GM19324 (cell line): Measurements from ENCODE around the gene LARP1B.
A peak's percentile ranks its signal among the peaks of the same experiment; 100 is the strongest.
"Not testable (repeated sequence)": the region's sequence is repeated elsewhere in the genome, so short reads cannot be mapped to it uniquely, and the experiment has no call there.

Source experiments
- ATAC-seq: cut with Tn5 transposase; IDR thresholded peaks from one replicate; pipeline ENCODE4 v1.9.1; 2021; ENCODE audit warnings: mild to moderate bottlenecking, moderate library complexity; ENCODE audit not compliant: unreplicated experiment, low FRiP score

The LARP1B gene

DNA sequence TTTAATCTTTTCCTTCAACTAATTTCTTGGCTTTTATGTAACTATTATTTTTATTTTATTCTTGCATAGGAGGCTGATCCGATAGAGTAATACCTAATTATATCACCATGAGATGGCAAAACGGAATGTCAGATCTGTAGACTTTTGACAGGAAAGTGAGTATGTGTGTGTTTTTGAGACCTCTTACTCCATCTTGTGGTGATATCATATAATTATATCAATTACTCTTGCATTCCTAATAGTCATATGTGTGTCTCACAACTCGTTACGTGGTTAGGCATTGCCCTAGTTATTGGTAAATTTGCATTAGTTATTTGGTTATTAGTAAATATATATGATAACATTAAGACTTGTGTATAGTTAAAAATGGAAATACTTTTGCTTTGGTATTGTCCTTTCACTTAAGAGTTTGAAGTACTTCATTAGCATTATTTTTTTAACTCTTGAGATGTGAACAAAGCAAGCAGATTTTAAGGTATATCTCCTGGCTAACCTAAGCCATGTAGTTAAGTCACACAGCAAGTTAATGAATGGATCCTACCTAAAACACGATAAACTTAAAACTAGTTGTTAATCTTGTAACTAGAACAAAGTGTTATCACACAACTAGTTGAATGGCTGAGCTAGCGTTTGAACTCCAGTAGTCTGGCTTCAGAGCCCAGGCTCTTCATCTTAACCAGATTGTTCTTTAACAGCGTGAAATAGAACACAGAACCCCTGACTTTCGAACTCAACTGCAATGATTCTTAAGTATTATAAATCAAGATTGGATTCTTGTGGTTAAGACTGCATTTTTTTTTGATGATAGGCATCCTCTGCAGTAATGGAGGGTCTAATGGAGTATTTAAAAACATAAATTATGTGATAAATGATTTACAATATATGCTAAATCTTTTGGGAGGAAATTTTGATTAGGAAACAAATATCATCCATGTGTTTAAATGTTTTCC is 159.4 kb downstream of the LARP1B start:
- ATAC-seq = no peak

DNA sequence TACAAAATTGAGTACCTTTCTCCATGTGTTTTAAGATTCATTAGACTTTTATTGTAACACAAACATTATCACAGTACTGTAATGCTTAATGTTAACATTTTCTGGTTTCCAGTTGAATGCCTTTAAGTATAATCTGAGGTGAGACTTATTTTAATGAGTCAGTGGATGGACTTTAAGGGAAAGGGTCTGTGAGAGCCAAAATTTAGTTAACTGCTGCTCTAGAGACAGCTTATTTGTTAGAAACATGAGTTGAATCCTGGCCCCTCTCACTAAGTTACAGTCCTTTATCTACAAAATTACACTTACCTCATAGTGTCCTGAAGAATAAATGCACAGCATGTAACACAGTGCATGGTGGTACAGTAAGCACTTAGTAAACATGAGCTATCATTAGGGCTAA is 160.5 kb downstream of the LARP1B start:
- no peak for ATAC-seq

DNA sequence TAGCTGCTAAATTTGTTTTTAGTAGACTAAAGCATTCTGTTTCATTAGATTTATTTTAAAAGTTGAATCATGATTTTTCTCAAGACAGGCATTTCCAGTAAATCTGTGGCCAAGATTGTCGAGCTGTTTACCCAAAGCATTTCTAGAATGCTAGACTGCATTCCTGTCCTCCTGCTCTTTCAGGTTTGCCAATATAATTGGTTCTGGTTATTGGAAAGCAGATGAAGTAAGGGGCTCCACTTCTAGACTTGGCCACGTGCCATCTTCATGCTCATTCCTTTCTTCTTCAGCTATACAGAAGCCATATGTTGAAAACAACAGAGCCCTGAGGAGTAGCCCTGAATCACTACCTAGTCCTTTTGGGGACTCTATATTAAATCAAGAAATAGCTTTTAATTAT is 164.0 kb downstream of the LARP1B start:
- no peak for ATAC-seq

DNA sequence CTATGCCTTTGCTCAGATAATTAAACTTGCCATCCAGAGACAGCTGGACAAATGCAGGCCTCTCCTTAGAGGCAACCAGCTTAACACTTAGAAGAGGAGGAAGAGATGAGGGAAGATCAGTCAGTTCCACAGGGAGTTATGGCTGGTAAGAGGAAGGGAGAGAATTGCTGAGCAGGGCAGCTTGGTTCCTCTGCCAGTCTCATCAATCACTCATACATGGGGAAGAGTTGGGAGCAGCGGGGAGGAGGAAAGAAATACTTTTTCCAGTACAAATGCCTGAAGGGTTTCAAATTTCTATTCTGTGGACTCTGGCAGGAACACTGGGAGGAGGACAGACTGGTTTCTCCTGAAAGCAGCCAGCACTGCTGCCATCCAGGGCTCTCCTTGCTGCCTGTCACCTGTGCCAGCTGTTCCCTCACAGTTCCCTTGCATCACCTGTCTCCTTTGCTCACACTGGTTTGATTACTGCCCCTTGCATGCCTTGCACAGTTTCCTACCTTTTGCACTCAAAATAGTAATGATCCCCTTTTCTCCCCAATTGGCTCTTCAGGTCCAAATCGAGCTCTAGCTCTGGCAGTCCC is 167.0 kb downstream of the LARP1B start:
- ATAC-seq = no peak

DNA sequence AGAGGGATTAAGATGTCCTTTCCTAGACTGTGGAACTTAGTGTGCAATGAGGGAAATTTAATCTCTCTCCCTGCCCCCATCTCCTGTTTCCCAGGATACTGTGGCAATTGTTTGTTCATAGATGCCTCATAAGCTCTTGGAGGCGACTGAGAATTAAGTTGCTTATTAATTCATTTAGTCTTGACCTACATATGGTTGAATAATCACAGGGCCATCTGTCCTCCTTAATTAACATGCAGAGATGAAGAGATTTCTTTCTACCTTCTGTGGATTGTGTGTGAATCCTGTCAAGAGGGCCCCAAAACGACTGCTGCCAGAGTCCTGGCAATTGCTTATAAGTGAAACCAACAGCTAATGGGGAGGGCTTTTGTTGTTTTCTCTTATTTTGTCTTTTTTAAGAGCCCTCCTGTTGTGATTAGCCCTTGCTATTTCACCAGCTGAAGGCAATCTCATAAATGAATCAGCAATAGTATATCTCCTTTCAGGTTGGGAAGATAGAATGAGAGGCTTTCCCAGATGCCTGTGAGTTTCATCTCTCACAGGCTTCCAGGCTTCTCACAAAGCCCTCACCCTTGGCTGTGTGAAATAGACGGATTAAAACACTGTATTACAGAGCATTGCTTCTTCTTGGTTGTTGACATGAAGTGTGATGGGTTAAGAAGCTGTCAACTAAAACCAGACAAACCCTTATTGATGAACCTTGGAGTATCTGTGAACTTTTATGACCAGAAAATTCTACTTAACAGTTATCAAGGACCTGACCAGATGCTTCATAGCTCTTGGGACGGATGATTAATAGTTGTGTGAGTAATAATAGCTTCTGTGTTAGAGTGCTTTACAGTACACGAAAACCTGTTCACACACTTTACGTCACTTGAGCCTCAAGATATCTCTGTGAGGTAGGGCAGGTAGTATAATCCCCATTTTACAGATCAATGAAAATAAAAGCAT is 168.0 kb downstream of the LARP1B start:
- ATAC-seq = no peak

DNA sequence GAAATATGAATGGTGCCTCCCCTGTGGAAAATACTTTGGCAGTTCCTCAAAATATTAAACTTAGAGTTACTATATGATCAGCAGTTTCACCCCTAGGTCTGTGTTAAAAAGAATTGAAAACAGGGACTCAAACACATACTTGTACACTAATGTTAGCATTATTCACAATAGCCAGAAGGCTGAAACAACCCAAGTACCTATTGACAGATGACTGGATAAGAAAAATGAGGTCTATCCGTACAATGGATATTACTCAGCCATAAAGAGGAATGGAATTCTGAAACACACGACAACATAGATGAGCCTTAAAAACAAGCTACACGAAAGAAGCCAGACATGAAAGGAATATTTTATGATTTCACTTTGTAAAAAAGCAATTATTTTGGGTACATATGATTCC is 171.6 kb downstream of the LARP1B start:
- no peak for ATAC-seq

DNA sequence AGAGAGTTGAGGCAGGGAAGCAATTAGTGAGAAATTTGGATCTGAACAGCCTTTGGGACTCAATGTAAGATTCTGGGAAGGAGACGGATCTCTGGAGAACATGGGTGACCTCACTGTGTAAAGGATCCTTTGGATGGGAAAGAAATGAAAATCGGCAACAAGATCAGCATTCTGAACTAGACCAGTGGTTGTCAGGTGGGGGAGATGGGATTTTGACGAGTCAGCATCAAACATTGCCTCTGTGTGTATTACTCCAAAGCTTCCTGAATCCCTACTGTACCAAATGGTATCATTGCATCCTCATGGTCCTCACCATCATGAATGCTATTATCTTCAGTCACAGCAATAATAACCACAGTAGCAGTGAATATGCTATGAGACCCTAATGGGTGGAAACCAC is 173.7 kb downstream of the LARP1B start:
- ATAC-seq = no peak

DNA sequence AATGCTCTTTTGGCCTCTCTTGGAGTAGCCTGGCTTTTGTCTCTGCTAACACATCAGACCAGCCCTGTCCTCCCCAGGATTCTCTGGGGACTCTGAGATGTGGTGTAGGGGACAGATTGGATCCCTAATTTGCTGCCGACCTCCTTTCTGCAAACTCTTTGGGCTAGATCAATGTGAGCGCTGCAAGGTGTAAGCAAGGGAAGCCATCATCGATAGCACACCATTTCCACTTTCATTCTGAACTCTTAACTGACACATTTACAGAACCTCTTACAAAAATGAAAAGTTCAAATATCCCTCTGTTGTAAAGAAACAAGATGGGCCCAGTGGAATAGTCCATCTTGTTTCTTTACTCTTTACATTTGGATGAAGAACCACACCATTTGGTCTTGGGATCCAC is 179.9 kb downstream of the LARP1B start:
- peak; percentile 54 for ATAC-seq

DNA sequence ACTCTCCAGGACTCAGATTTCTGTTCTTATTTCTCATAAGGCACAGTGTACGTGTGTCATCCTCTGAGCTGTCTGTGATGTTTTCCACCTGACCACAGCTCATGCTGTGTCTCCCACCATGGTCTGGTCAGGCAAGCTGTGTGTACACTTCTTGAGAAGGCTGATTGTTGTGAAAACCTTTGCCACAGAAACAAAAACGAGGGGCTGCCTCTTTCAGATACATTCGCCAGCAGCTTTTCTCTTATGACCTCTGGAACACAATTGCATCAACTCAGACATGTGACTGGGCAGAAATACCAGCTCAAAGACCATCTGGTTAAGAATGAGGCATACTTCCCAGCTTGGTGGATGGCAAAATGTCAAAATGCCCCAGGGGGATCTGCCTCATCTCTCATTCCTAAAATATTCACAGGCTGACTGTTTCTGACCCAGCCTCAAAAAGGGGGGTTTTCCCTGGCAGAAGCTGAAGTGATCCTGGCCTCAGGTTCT is 180.4 kb downstream of the LARP1B start:
- ATAC-seq = peak; percentile 48

DNA sequence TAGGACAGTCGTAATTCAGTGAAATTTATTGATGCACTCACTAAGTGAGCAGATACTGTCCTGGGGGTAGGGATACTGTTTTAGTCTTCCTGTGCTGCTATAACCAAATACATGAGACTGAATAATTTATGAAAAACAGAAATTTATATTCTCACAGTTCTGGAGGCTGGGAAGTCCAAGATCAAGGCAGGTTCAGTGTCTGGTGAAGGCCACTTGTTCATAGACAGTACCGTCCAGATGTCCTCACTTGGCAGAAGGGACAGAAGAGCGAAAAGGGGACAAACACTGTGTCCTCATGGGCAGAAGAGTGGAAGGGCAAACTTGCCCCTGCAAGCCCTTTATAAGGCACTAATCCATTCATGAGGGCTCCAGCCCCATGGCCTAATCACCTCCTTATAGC is 180.9 kb downstream of the LARP1B start:
- ATAC-seq = no peak

DNA sequence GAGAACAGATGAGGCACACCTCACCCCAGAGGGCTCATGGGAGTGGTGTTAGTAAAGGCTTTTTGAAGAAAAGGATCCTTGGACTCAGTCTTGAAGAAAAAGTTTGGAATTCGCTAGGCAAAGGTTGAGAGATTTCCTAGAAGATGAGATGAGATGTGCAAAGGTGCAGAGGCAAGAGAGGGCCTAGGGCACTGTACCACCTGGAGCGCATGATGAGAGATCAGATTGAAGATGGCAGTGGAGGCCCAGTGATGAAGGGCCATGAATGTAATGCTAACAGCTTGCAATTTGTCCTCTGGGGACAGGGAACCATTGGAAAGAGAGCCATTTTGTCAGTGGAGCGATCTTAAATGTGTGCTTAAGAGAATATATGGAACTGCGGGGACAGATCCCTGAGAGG is 181.5 kb downstream of the LARP1B start:
- ATAC-seq = no peak

DNA sequence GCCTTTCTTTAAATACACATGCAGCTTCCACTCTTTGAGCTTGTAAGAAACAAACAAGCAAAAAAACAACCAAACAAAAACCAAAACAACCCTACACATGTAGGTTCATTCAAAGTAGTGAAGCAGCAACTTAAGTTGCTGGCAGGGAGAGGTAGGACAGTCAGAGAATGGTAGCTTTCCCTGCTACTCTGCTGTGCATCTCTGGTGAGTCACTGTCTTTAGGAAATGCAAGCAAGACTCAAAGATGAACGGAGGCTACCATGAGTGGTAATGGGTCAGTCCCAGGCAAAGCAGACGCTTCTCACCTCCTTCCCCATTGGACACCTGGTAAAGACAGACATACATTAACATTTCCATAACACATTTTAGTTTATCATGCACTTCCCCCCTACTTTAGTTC is 183.3 kb downstream of the LARP1B start:
- ATAC-seq = no peak

DNA sequence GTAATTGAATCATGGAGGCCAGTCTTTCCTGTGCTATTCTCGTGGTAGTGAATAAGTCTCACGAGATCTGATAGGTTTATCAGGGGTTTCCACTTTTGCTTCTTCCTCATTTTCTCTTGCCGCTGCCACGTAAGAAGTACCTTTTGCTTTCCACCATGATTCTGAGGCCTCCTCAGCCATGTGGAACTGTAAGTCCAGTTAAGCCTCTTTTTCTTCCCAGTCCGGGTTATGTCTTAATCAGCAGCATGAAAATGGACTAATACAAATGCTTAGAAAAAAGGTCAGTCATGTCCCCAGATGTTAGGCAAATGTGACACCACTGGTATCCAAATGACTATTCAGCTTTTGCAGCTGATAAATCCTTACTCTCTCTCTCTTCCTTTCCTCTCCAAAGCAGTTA is 184.3 kb downstream of the LARP1B start:
- ATAC-seq = not testable (repeated sequence)

DNA sequence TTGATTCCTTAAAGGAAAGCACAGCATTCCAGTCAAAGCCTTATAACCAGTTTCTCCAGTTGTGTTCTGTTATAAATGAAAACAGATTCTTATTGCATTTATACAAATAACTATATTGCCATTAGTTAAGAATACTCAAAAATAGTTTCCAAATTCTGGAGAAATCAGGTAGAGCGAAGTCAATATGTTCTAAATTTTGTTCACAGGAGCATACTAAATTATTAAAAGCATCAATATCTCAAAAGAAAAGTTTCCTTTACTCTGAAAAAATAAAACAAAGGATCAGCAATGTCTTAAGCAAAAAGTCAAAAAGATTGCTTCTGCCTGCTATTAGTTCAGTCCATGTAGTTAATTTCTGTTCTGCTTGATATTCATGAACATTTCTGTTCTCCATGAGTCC is 186.8 kb downstream of the LARP1B start:
- no peak for ATAC-seq

DNA sequence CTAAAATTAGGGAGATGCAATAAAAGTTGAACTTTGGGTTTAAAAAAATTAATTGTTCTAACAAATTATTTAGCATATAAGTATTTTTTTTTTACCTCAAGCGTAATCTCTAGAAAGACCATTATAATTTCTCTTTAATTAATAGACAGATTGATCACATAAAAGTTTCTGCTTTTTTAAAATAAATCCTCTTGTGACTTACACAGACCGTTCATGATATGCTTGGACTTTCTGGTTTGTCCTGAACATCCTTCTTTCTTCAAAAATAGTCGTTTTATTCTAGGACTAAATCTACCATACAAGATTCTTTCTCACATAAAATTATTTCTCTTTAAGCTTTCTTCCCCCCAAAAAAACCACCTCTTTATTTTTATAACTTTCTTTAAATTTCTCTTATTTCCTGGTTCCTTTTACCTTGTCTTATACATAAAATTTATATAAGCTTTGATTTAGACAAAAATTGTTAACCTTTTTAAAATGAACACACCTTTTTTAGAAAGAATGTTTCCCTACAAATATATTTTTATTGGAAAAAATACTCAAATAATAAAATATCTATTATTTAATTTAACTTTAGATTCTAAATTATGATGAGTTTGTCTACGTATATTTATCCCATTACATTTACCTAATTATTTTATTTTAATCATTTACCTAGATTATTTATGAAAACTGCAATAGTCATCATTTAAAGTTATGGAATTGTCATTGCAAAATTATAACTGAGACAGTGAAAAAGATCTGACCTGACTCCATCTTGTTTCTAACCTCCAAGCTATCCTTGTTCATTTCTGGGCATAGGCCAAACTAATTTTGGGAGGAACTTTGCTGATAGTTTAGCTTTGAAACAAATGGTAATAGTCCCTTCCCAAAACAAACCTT is 188.9 kb downstream of the LARP1B start:
- no peak for ATAC-seq

DNA sequence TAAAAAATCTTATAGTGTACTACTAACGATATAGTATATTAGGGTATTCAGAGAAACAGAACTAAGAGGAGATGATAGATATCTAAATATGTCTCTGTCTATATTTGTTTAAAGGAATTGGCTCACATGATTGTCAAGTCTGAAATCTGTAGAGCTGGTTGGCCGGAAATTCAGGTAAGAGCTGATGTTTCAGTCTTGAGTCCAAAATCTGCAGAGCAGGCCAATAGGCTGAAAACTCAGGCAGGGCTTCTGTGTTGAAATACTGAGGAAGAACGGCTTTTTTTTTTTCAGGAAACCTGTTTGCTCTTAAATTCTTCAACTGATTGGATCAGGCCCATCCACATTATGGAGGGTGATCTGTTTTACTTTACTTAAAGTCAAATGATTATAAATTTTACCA is 194.8 kb downstream of the LARP1B start:
- no peak for ATAC-seq

DNA sequence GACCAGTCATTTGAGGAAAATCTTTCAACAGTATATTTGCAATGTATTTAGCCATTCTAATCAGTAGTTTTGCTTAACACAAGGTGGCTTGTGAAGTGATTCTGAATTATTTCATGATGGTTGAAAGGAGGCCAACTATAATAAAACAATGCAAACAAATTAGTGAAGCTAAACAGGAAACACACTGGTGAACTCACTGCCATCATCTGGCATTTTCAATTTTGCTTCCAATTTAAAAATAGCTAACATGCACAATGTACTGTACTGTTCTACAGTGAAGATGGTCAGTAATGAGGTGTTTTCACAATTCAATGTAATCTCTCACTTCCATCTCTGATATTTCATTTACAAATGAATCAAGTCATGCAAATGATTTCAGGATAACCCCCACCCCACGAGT is 195.4 kb downstream of the LARP1B start:
- ATAC-seq = no peak

DNA sequence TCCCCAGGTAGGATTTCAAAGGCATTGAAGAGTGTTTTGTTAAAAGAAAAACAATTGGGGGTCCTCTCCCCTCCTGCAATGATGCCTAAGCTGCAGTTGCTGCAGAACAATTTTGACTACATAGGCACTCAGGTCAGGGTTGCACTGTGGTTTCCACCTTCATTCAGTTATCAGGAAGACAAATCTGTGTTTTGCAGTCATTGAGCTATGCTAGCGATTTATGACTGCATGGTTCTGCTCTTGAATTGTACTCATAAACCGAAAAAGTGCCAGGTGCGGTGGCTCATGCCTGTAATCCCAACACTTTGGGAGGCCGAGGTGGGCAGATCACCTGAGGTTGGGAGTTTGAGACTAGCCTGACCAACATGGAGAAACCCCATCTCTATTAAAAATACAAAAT is 197.1 kb downstream of the LARP1B start:
- ATAC-seq = not testable (repeated sequence)

DNA sequence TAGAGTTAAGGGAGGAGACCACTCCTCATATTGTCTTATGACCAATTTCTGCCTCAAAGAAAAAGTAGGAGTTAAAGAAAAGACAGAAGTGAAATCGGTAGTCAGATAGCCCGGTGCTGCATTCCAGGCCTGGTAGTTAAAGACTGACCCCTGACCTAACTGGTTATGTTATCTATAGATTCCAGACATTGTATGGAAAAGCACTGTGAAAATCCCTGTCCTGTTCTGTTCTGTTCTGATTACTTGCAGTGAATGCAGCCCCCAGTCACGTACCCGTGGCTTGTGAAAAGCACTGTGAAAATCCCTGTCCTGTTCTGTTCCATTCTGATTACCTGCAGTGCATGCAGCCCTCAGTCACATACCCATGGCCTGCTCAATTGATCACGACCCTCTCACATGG is 198.8 kb downstream of the LARP1B start:
- ATAC-seq = not testable (repeated sequence)
